SU-DHL-6 (cell line): ENCODE results near the gene TTC3.

Experiments
- EZH2phosphoT487 ChIP-seq: fragments of 200-600 bp; sonication (generic), shearing (Covaris generic); conservative IDR thresholded peaks from 2 replicates; pipeline ENCODE4 v1.6.1; 2018; ENCODE audit warnings: mild to moderate bottlenecking, antibody characterized with exemption, low read length, moderate library complexity, mixed read lengths
- TF ChIP-seq, protein P1 (sequence below): fragments of 200-600 bp; sonication (generic); IDR thresholded peaks from one replicate; pipeline ENCODE4 v1.5.1; 2017; ENCODE audit warnings: antibody characterized with exemption, mild to moderate bottlenecking, low read length, moderate library complexity; ENCODE audit not compliant: insufficient read depth, poor library complexity, severe bottlenecking

DNA sequence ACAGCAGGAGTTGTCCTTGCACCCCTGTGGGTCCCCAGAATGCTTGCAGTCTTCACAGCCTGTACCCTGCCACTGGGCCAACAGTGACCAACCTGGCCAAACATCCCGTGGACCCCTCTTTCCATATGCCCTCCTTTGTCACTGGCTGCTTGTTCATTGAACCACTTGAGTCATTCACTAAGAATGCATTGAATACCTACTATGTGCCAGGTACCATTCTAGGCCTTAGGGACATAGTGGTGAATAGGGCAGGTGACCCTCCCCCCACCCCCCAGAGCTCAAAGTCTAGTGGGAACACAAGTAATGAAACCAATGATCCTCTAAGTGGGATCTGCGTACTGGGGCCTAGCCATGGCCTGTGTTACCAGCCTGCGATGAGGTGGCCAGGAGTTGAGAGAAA lies 28.4 kb upstream of the TTC3 start:
- TF ChIP-seq, protein P1, sequence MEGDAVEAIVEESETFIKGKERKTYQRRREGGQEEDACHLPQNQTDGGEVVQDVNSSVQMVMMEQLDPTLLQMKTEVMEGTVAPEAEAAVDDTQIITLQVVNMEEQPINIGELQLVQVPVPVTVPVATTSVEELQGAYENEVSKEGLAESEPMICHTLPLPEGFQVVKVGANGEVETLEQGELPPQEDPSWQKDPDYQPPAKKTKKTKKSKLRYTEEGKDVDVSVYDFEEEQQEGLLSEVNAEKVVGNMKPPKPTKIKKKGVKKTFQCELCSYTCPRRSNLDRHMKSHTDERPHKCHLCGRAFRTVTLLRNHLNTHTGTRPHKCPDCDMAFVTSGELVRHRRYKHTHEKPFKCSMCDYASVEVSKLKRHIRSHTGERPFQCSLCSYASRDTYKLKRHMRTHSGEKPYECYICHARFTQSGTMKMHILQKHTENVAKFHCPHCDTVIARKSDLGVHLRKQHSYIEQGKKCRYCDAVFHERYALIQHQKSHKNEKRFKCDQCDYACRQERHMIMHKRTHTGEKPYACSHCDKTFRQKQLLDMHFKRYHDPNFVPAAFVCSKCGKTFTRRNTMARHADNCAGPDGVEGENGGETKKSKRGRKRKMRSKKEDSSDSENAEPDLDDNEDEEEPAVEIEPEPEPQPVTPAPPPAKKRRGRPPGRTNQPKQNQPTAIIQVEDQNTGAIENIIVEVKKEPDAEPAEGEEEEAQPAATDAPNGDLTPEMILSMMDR, result no peak
- TF ChIP-seq EZH2phosphoT487, result no peak
